Caco-2 (cell line): ENCODE measurements around the gene NPBWR2. TPM values are rescaled to one million over a fixed set of nuclear protein-coding genes. Genes with fewer than 3 reads are reported as not detected.

ENCODE experiments used
- BruUV-seq: library from RNA; stranded (reverse); fragments of 400-500 nt; replicated peaks from 2 replicates; lab custom pipeline; 2021; lab: Mats Ljungman, UMichigan
- CTCF ChIA-PET: fragments of 300-600 bp; sonication (Branson Sonifier 250); formaldehyde crosslinking; loops from one replicate; lab custom pipeline; 2022; ENCODE audit warnings: antibody characterized with exemption; lab: Charles Lee
- POLR2A ChIA-PET: fragments of 300-600 bp; sonication (Branson Sonifier 250); formaldehyde crosslinking; loops from one replicate; lab custom pipeline; 2022; ENCODE audit warnings: antibody characterized with exemption; lab: Charles Lee
- DNase-seq, 2 experiments: peaks; one replicate each; pipeline versions ENCODE4 v3.0.0 to v3.0.0-alpha.2; 2020 to 2022
- H3K27me3 ChIP-seq: replicated peaks from 2 replicates; pipeline ENCODE4 v1.6.0; 2011; ENCODE audit warnings: low read length; ENCODE audit not compliant: control insufficient read depth, insufficient read depth
- H3K36me3 ChIP-seq: 2 replicates; pipeline ENCODE4 v1.5.1; 2011; ENCODE audit warnings: low read length; ENCODE audit not compliant: control insufficient read depth, insufficient read depth
- H3K4me1 ChIP-seq: fragments of 250-450 bp; sonication (Bioruptor Pico); 2 replicates; pipeline ENCODE4 v1.5.1; 2020; ENCODE audit warnings: mild to moderate bottlenecking
- H3K4me3 ChIP-seq: 2 replicates; pipeline ENCODE4 v1.5.1; 2011; ENCODE audit warnings: low read depth, mild to moderate bottlenecking, control low read depth, low read length
- H3K9me3 ChIP-seq: fragments of 250-450 bp; sonication (Bioruptor Pico); 2 replicates; pipeline ENCODE4 v1.5.1; 2020; ENCODE audit warnings: mild to moderate bottlenecking, moderate library complexity
- H3K27ac Mint-ChIP-seq: one replicate; pipeline ENCODE4 v1.8.0; 2022; ENCODE audit warnings: mixed read lengths; ENCODE audit not compliant: unreplicated experiment
- H3K27me3 Mint-ChIP-seq: one replicate; pipeline ENCODE4 v1.8.0; 2022; ENCODE audit warnings: mixed read lengths; ENCODE audit not compliant: insufficient read depth, unreplicated experiment
- H3K36me3 Mint-ChIP-seq: one replicate; pipeline ENCODE4 v1.8.0; 2022; ENCODE audit warnings: mild to moderate bottlenecking, mixed read lengths; ENCODE audit not compliant: insufficient read depth, unreplicated experiment
- H3K4me1 Mint-ChIP-seq: one replicate; pipeline ENCODE4 v1.8.0; 2022; ENCODE audit warnings: low read depth, mixed read lengths; ENCODE audit not compliant: unreplicated experiment
- H3K4me3 Mint-ChIP-seq: one replicate; pipeline ENCODE4 v1.8.0; 2022; ENCODE audit warnings: mild to moderate bottlenecking, moderate library complexity, mixed read lengths; ENCODE audit not compliant: unreplicated experiment
- H3K9me3 Mint-ChIP-seq: one replicate; pipeline ENCODE4 v1.8.0; 2022; ENCODE audit warnings: mixed read lengths; ENCODE audit not compliant: unreplicated experiment
- CTCF ChIP-seq, 2 experiments: fragments of 200-600 bp in 1 of 2; IDR thresholded peaks; 1 replicate in 1 of 2; 2 replicates in 1 of 2; pipeline versions ENCODE4 v1.5.1 to v1.8.0; 2011 to 2022; ENCODE audit warnings: antibody characterized with exemption in 1 of 2, control low read depth in 1 of 2, inconsistent platforms in 1 of 2, low read depth in 1 of 2, low read length in 1 of 2, mild to moderate bottlenecking in 1 of 2, moderate library complexity in 1 of 2; ENCODE audit not compliant: insufficient read depth in 1 of 2, severe bottlenecking in 1 of 2, unreplicated experiment in 1 of 2
- intact Hi-C: fragments of 100-400 bp; cut with micrococcal nuclease; formaldehyde crosslinking; loops from one replicate; pipeline ENCODE4 v1.10.0; 2022; ENCODE audit not compliant: unreplicated experiment
- total RNA-seq: library from RNA; stranded (reverse); gene quantifications from 2 replicates; pipeline ENCODE4 v1.2.3, GENCODE V29; 2022

The NPBWR2 gene
- total RNA-seq, 1 experiment from 2014 or later: not detected

GRCh38 chr20:64067733-64068307 is 39.5 kb downstream of the NPBWR2 start:
- Mint-ChIP-seq H3K4me3 (no peak overlapping the region), H3K27ac (no peak overlapping the region)

GRCh38 chr20:64067005-64067632 is 40.2 kb downstream of the NPBWR2 start:
- POLR2A ChIA-PET: no interaction called here

More at GRCh38 chr20:64067733-64068307, 39.5 kb downstream of the NPBWR2 start:
- H3K9me3 Mint-ChIP-seq: no peaks in the 10 kb centered on the region
- H3K4me1 ChIP-seq: 0 out of 2 replicates have a peak, but pooled peaks cover 7% of the 10 kb centered on the region
- peaks cover 21% of the 10 kb centered on the region for H3K4me1 Mint-ChIP-seq
- ChIA-PET POLR2A (no interaction called here), CTCF (no interaction called here)
- TF ChIP-seq CTCF (IDR thresholded peaks at IDR 0.05; ENCODE audit: insufficient read depth in 1 of 2, low read depth in 1 of 2, low read length in 1 of 2, severe bottlenecking in 1 of 2, unreplicated experiment in 1 of 2): no peak
- intact Hi-C loops: loop anchor here (10.0 kb wide), 1 partner anchor 173 kb away; the partner anchor contains the start of gene DNAJC5
- H3K4me3 ChIP-seq: no peak overlapping the region
- H3K9me3 ChIP-seq: no peaks in the 10 kb centered on the region
- DNase-seq: no peak
- H3K36me3 Mint-ChIP-seq: peaks cover 17% of the 10 kb centered on the region
- no peaks in the 10 kb centered on the region for H3K27me3 ChIP-seq
- no peaks in the 10 kb centered on the region for H3K27me3 Mint-ChIP-seq
- no peaks in the 10 kb centered on the region for H3K36me3 ChIP-seq
- BruUV-seq: no TSS peak

More at GRCh38 chr20:64067005-64067632, 40.2 kb downstream of the NPBWR2 start:
- BruUV-seq: no TSS peak
- no peak overlapping the region for H3K4me3 Mint-ChIP-seq
- peaks cover 21% of the 10 kb centered on the region for H3K4me1 Mint-ChIP-seq
- Histone ChIP-seq H3K27me3 (no peaks in the 10 kb centered on the region), H3K4me3 (no peak overlapping the region), H3K4me1 (peaks cover 13% of the 10 kb centered on the region), H3K9me3 (no peaks in the 10 kb centered on the region), H3K36me3 (no peaks in the 10 kb centered on the region)
- peaks cover 14% of the 10 kb centered on the region for H3K36me3 Mint-ChIP-seq
- no peaks in the 10 kb centered on the region for H3K9me3 Mint-ChIP-seq
- DNase-seq: no peak
- CTCF ChIA-PET: interaction anchor here (0.9 to 1.4 kb wide), 4 partner anchors 10 to 29 kb away, joined by 3 to 6 read pairs (median 4); partner anchors contain the start of gene LKAAEAR1
- intact Hi-C loops: loop anchor here (10.0 kb wide), 1 partner anchor 172 kb away; the partner anchor contains the start of gene DNAJC5
- no peak overlapping the region for H3K27ac Mint-ChIP-seq
- no peak for TF ChIP-seq CTCF (IDR thresholded peaks at IDR 0.05; ENCODE audit: insufficient read depth in 1 of 2, low read depth in 1 of 2, low read length in 1 of 2, severe bottlenecking in 1 of 2, unreplicated experiment in 1 of 2)
- H3K27me3 Mint-ChIP-seq: no peaks in the 10 kb centered on the region
